Body of pancreas (tissue), 4 donors: Measurements from ENCODE around the gene EYS.

Experiments used
- CTCF ChIP-seq, 7 experiments: fragments of 450-650 bp in 4 of 7; fragments of 200-600 bp in 3 of 7; sonication (generic) in 3 of 7; IDR thresholded peaks; one replicate each; pipeline ENCODE4 v1.5.1; 2016 to 2019; ENCODE audit warnings: antibody characterized with exemption in 7 of 7
- POLR2A ChIP-seq, 3 donors: fragments of 450-650 bp; IDR thresholded peaks; one replicate each; pipeline ENCODE4 v1.6.1; 2016; ENCODE audit warnings: antibody characterized with exemption in 3 of 3, mild to moderate bottlenecking in 2 of 3

GRCh38 chr6:65701325-65701724, 5.7 kb downstream of the EYS start:
- no peak for TF ChIP-seq POLR2A (IDR thresholded peaks at IDR 0.05)
- no peak for TF ChIP-seq CTCF (IDR thresholded peaks at IDR 0.05)
